Upper lobe of right lung (tissue), 1 donor: ENCODE results near the gene CDSN. TPM values are rescaled to one million over a fixed set of nuclear protein-coding genes. Genes with fewer than 3 reads are reported as not detected.

Source experiments
- ATAC-seq: fragments of 200-7000 bp; cut with Tn5 transposase; one replicate; pipeline ENCODE4 v1.9.1; 2020; ENCODE audit warnings: mild to moderate bottlenecking, moderate library complexity
- DNase-seq: peaks from one replicate; pipeline ENCODE4 v3.0.0-alpha.2; 2020
- H3K27ac ChIP-seq: fragments of 200-600 bp; one replicate; pipeline ENCODE4 v1.8.0; 2022
- H3K27me3 ChIP-seq: fragments of 200-600 bp; one replicate; pipeline ENCODE4 v1.8.0; 2022; ENCODE audit warnings: mild to moderate bottlenecking
- H3K36me3 ChIP-seq: fragments of 200-600 bp; one replicate; pipeline ENCODE4 v1.8.0; 2022
- H3K4me1 ChIP-seq: fragments of 200-600 bp; one replicate; pipeline ENCODE4 v1.8.0; 2022
- H3K4me3 ChIP-seq: fragments of 200-600 bp; one replicate; pipeline ENCODE4 v1.8.0; 2022; ENCODE audit warnings: mild to moderate bottlenecking
- H3K9me3 ChIP-seq: fragments of 200-600 bp; one replicate; pipeline ENCODE4 v1.8.0; 2022
- intact Hi-C: fragments of 100-400 bp; cut with DNase I; formaldehyde crosslinking; loops from one replicate; pipeline ENCODE4 v1.11.0; 2022
- total RNA-seq: library from RNA; stranded (reverse); fragmentation: NEBNext Ultra II Directional; extraction: Animal tissue kit (Norgen Biotek cat#: 25700); gene quantifications from one replicate; pipeline ENCODE4 v1.2.1, GENCODE V29; 2021
- TF ChIP-seq, protein P1 (sequence below): fragments of 200-600 bp; IDR thresholded peaks from one replicate; pipeline ENCODE4 v1.8.0; 2022; ENCODE audit warnings: antibody characterized with exemption
- donor health status: DM: no; HTN: yes; CAD: no; lungs with severe emphysema.

The CDSN gene
- total RNA-seq, 1 donor from 2014 or later, result not detected

DNA sequence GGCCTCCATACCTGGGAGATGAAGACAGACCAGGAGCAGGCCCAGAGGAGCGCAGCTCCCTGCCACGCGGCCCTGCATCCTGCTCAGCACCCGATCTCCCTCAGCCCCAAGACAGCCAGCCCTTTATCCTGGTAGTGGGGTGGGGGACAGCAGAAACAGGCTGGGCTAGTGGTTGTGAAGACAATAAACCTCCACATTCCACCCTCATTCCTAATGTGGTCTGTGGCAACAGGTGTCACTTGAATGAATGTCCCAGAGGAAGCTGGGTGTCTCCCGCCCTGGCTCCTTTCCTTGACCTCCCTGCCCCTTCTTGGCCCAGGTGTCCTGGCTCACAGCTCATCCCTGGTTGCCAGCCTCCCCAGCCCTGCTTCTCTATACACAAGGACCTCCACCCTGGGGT is 7.8 kb downstream of the CDSN start, which contains the start of gene C6orf15:
Gene C6orf15, minus strand, starts transcription at position 98 of the 400 bp plus-strand sequence. Its CDS starts 20 bp downstream, at position 78.
- intact Hi-C loops, result no loop called here
- no peak for DNase-seq
- no peaks in the 10 kb centered on the region for H3K36me3 ChIP-seq
- no peak within 1 kb of the TSS for H3K4me3 ChIP-seq
- H3K27ac ChIP-seq, result no peak within 1 kb of the TSS
- TF ChIP-seq, protein P1, sequence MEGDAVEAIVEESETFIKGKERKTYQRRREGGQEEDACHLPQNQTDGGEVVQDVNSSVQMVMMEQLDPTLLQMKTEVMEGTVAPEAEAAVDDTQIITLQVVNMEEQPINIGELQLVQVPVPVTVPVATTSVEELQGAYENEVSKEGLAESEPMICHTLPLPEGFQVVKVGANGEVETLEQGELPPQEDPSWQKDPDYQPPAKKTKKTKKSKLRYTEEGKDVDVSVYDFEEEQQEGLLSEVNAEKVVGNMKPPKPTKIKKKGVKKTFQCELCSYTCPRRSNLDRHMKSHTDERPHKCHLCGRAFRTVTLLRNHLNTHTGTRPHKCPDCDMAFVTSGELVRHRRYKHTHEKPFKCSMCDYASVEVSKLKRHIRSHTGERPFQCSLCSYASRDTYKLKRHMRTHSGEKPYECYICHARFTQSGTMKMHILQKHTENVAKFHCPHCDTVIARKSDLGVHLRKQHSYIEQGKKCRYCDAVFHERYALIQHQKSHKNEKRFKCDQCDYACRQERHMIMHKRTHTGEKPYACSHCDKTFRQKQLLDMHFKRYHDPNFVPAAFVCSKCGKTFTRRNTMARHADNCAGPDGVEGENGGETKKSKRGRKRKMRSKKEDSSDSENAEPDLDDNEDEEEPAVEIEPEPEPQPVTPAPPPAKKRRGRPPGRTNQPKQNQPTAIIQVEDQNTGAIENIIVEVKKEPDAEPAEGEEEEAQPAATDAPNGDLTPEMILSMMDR, result no peak
- ATAC-seq, result no peak
- no peaks in the 10 kb centered on the region for H3K27me3 ChIP-seq
- H3K4me1 ChIP-seq, result peaks cover 19% of the 10 kb centered on the region
- no peaks in the 10 kb centered on the region for H3K9me3 ChIP-seq

DNA sequence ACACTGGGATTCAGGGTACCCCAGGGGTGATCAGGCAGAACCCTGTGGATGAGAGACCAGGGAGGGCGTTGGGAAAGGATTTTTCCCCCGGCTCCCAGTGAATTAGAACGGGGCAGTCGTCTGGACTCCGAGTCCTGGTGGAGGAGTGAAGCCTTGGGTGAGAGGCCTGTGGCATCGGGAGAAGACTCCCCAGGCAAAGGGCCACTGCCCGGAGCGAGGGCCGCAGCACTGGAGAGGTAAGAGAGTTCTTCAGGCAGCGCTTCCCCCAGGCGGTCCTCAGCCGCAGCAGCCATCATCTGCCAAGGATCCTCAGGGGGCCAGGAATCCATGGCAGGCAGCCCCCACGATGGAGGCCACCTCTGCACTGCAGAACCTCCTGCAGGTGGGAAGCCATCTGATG is 8.5 kb downstream of the CDSN start:
- Histone ChIP-seq H3K36me3 (no peaks in the 10 kb centered on the region), H3K4me3 (no peak overlapping the region), H3K4me1 (peaks cover 19% of the 10 kb centered on the region), H3K27me3 (no peaks in the 10 kb centered on the region), H3K9me3 (no peaks in the 10 kb centered on the region), H3K27ac (no peak overlapping the region)
- ATAC-seq (no peak), DNase-seq (no peak)
- TF ChIP-seq, protein P1, result no peak
- intact Hi-C loops, result no loop called here

DNA sequence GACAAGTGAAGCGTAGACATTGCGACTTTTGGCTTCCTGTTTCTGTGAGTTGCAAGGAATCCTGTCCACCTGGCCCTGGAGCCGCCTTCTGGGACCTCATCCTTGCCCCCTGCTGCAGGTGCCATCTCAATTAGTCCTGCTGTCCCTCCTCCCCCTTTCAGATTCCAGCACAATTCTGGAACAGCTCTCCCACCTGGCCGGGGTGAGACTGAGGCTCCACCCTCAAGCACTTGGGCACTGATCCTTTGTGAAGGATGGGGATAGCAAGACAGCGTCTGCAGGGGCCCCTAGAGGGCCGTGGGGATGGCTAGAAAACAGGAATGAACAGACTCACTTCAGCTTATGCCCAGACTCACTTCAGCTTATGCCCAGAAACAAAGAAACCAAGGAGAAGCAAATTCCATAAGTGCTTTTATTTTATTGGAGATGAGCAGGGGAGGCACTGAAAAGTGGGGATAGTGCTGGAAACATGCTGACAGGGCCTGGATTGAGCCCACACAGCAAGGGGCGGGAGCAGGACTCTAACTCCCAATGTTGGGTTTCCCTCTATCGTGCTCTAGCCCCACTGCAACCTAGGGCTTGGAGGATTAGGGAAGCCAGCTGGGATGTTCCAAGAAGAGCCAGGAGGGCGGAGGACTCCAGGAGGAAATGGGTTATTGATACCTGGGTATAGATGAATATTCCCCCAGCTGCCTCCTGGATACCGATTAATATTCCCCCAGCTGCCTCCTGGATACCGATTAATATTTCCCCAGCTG is 9.2 kb downstream of the CDSN start:
- Histone ChIP-seq H3K4me3 (no peak overlapping the region), H3K4me1 (peaks cover 19% of the 10 kb centered on the region), H3K36me3 (no peaks in the 10 kb centered on the region), H3K9me3 (no peaks in the 10 kb centered on the region), H3K27me3 (no peaks in the 10 kb centered on the region), H3K27ac (no peak overlapping the region)
- intact Hi-C loops, result no loop called here
- ATAC-seq (no peak), DNase-seq (peak; percentile 26)
- TF ChIP-seq, protein P1, result no peak

DNA sequence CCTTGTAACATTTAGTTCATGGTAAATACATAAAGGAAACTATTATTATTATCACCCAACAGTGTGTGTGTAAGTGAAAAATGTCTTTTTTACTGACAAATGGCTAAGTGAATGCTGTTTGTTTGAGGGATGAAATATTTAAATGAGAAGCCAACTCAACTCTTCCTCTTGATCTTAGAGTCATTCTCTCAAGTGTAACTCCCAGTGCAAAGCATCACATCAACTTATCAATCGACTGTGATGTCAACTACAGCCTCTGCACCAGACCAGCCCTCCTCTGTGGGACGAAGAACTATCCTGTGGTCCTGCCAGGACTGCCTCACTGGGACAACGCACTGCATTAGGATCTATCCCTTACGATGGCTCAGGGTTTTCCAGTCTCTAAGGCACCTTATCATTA is 13.2 kb downstream of the CDSN start:
- H3K4me1 ChIP-seq, result no peaks in the 10 kb centered on the region
- no peak for ATAC-seq
- H3K36me3 ChIP-seq, result no peaks in the 10 kb centered on the region
- no peaks in the 10 kb centered on the region for H3K9me3 ChIP-seq
- H3K27ac ChIP-seq, result no peak overlapping the region
- DNase-seq, result no peak
- H3K4me3 ChIP-seq, result no peak overlapping the region
- intact Hi-C loops, result no loop called here
- H3K27me3 ChIP-seq, result no peaks in the 10 kb centered on the region
- TF ChIP-seq, protein P1, result no peak

DNA sequence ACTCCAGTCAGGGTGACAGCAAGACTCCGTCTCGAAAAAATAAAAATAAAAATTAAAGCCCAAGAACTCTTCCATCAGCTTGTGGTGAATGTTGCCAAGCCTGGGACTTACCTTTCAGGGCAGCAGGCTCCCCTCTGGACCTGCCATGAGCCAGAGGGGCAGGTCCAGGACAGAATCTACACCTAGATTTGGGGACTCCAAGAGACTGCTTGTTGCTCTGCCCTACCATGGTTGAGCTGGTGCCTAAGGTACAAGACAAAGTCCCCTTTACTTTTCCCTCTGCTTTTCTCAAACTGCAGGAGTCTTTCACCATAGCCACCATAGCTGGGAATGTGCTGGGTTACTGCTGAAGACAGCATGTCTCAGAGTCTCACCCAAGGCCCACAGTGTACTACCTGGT is 17.1 kb downstream of the CDSN start:
- intact Hi-C loops, result no loop called here
- peak; percentile 3 for DNase-seq
- Histone ChIP-seq H3K9me3 (no peaks in the 10 kb centered on the region), H3K36me3 (no peaks in the 10 kb centered on the region), H3K4me1 (no peaks in the 10 kb centered on the region), H3K27ac (no peak overlapping the region), H3K27me3 (no peaks in the 10 kb centered on the region), H3K4me3 (no peak overlapping the region)
- ATAC-seq, result no peak
- TF ChIP-seq, protein P1, result no peak
